GM19324 (cell line): ENCODE results near the gene CDK14.

Experiments used
- ATAC-seq: cut with Tn5 transposase; IDR thresholded peaks from one replicate; pipeline ENCODE4 v1.9.1; 2021; ENCODE audit warnings: mild to moderate bottlenecking, moderate library complexity; ENCODE audit not compliant: unreplicated experiment, low FRiP score

Gene CDK14

GRCh38 chr7:90832726-90833125 is 236.6 kb downstream of the CDK14 start:
- ATAC-seq, result no peak

GRCh38 chr7:90833443-90833842 is 237.3 kb downstream of the CDK14 start:
- ATAC-seq, result no peak

- no peak for ATAC-seq
These were observed 238.7 kb downstream of the CDK14 start for GRCh38 chr7:90834771-90835170.

- no peak for ATAC-seq
These were observed 239.7 kb downstream of the CDK14 start for GRCh38 chr7:90835861-90836260.

- no peak for ATAC-seq
These were observed 240.8 kb downstream of the CDK14 start for GRCh38 chr7:90836937-90837336.

GRCh38 chr7:90838799-90839198 is 242.7 kb downstream of the CDK14 start:
- ATAC-seq, result no peak

GRCh38 chr7:90839316-90839715 is 243.2 kb downstream of the CDK14 start:
- no peak for ATAC-seq

- ATAC-seq, result no peak
These were observed 243.7 kb downstream of the CDK14 start for GRCh38 chr7:90839727-90840291.

GRCh38 chr7:90841759-90842429 is 245.8 kb downstream of the CDK14 start:
- no peak for ATAC-seq

- ATAC-seq, result no peak
These were observed 246.3 kb downstream of the CDK14 start for GRCh38 chr7:90842430-90842788.

- no peak for ATAC-seq
These were observed 247.4 kb downstream of the CDK14 start for GRCh38 chr7:90843472-90843871.

GRCh38 chr7:90844421-90844820 is 248.3 kb downstream of the CDK14 start:
- no peak for ATAC-seq

GRCh38 chr7:90846192-90846591 is 250.1 kb downstream of the CDK14 start:
- ATAC-seq, result no peak

- ATAC-seq, result no peak
These were observed 253.9 kb downstream of the CDK14 start for GRCh38 chr7:90850066-90850465.

- ATAC-seq, result no peak
These were observed 254.3 kb downstream of the CDK14 start for GRCh38 chr7:90850471-90850870.

- ATAC-seq, result no peak
These were observed 257.1 kb downstream of the CDK14 start for GRCh38 chr7:90853205-90853604.

GRCh38 chr7:90856351-90857070 is 260.4 kb downstream of the CDK14 start:
- ATAC-seq, result no peak

GRCh38 chr7:90857603-90858002 is 261.5 kb downstream of the CDK14 start:
- ATAC-seq, result no peak

- peak; percentile 64 for ATAC-seq
These were observed 262.4 kb downstream of the CDK14 start for GRCh38 chr7:90858546-90858945.

GRCh38 chr7:90859521-90859920 is 263.4 kb downstream of the CDK14 start:
- ATAC-seq, result no peak

GRCh38 chr7:90864088-90864487 is 268.0 kb downstream of the CDK14 start:
- no peak for ATAC-seq

- ATAC-seq, result no peak
These were observed 273.2 kb downstream of the CDK14 start for GRCh38 chr7:90869335-90869734.
